T-cell (primary cell): Measurements from ENCODE around the gene DSCAM. TPM values are rescaled to one million over a fixed set of nuclear protein-coding genes. Genes with fewer than 3 reads are reported as not detected.

Source experiments
- ATAC-seq, 4 experiments: fragments of 200-7000 bp in 3 of 4; fragments of 150-1000 bp in 1 of 4; cut with Tn5 transposase; replicated peaks in 1 of 4; 1 replicate in 3 of 4; 2 replicates in 1 of 4; pipeline ENCODE4 v1.10.0; 2021; ENCODE audit warnings: moderate library complexity in 3 of 4, mild to moderate bottlenecking in 2 of 4, moderate number of reproducible peaks in 1 of 4
- CTCF ChIA-PET, 2 donors: fragments of 300-600 bp; sonication (Branson Sonifier 250); formaldehyde crosslinking; loops; one replicate each; lab custom pipeline; 2022; ENCODE audit warnings: antibody characterized with exemption in 2 of 2; lab: Charles Lee
- POLR2A ChIA-PET, 2 donors: fragments of 300-600 bp; sonication (Branson Sonifier 250); formaldehyde crosslinking; loops; one replicate each; lab custom pipeline; 2022; ENCODE audit warnings: antibody characterized with exemption in 2 of 2; lab: Charles Lee
- DNase-seq, 35 experiments: peaks; one replicate each; pipeline versions ENCODE4 v3.0.0 to v3.0.0-alpha.2; 2013 to 2023
- H3K27ac ChIP-seq: one replicate; pipeline ENCODE4 v1.5.1; 2013; ENCODE audit warnings: low read length
- H3K27me3 ChIP-seq, 2 experiments: replicated peaks in 1 of 2; 1 replicate in 1 of 2; 2 replicates in 1 of 2; pipeline versions ENCODE4 v1.6.1 to v1.7.0; 2013; ENCODE audit warnings: low read length in 1 of 2, mixed read lengths in 1 of 2; ENCODE audit not compliant: control insufficient read depth in 2 of 2, insufficient read depth in 2 of 2; ENCODE audit errors: extremely low read depth in 1 of 2
- H3K36me3 ChIP-seq, 2 donors: 1 replicate in 1 of 2; 2 replicates in 1 of 2; pipeline versions ENCODE4 v1.6.1 to v1.7.0; 2013; ENCODE audit warnings: low read length in 1 of 2; ENCODE audit not compliant: control insufficient read depth in 2 of 2, insufficient read depth in 1 of 2; ENCODE audit errors: extremely low read depth in 1 of 2
- H3K4me1 ChIP-seq, 2 experiments: 1 replicate in 1 of 2; 2 replicates in 1 of 2; pipeline versions ENCODE4 v1.6.1 to v1.7.0; 2013; ENCODE audit warnings: low read length in 2 of 2, mixed read lengths in 1 of 2; ENCODE audit not compliant: insufficient read depth in 2 of 2, control insufficient read depth in 1 of 2; ENCODE audit errors: extremely low read depth in 1 of 2
- H3K4me3 ChIP-seq, 2 donors: 1 replicate in 1 of 2; 2 replicates in 1 of 2; pipeline versions ENCODE4 v1.5.1 to v1.7.0; 2013; ENCODE audit warnings: mild to moderate bottlenecking in 2 of 2, low read length in 1 of 2, moderate library complexity in 1 of 2; ENCODE audit not compliant: control insufficient read depth in 1 of 2; ENCODE audit errors: extremely low read depth in 1 of 2
- H3K9me3 ChIP-seq: 2 replicates; pipeline ENCODE4 v1.7.0; 2013
- H3K27ac Mint-ChIP-seq, 2 donors: one replicate each; pipeline ENCODE4 v1.8.0; 2020 to 2021; ENCODE audit warnings: mild to moderate bottlenecking in 2 of 2, mixed read lengths in 2 of 2
- H3K27me3 Mint-ChIP-seq, 2 donors: one replicate each; pipeline ENCODE4 v1.8.0; 2021 to 2022; ENCODE audit warnings: mixed read lengths in 2 of 2
- H3K36me3 Mint-ChIP-seq: one replicate; pipeline ENCODE4 v1.8.0; 2021; ENCODE audit warnings: mixed read lengths
- H3K4me1 Mint-ChIP-seq, 3 donors: one replicate each; pipeline ENCODE4 v1.8.0; 2020 to 2022; ENCODE audit warnings: mixed read lengths in 3 of 3, mild to moderate bottlenecking in 1 of 3
- H3K4me3 Mint-ChIP-seq, 3 donors: one replicate each; pipeline ENCODE4 v1.8.0; 2020 to 2022; ENCODE audit warnings: mild to moderate bottlenecking in 3 of 3, mixed read lengths in 3 of 3, moderate library complexity in 3 of 3
- H3K9me3 Mint-ChIP-seq, 3 donors: one replicate each; pipeline ENCODE4 v1.8.0; 2020 to 2022; ENCODE audit warnings: mixed read lengths in 3 of 3
- WGBS: methylation state at CpG from one replicate; pipeline ENCODE4 v1.1.5; 2013; ENCODE audit warnings: missing lambda C conversion rate; ENCODE audit not compliant: insufficient coverage; 5-methylcytosine and 5-hydroxymethylcytosine counted together
- total RNA-seq, 35 experiments: library from RNA in 6 of 35; stranded (reverse) in 6 of 35; fragments of 120-200 nt in 1 of 35; gene quantifications; one replicate each; pipeline versions ENCODE4 v1.2.1 to v1.2.4 and lab custom pipeline; 2013 to 2026

Gene DSCAM
- total RNA-seq, 5 donors from 2014 or later (not counting 1 experiment from before 2014, with no cell fraction given) = not detected

DNA sequence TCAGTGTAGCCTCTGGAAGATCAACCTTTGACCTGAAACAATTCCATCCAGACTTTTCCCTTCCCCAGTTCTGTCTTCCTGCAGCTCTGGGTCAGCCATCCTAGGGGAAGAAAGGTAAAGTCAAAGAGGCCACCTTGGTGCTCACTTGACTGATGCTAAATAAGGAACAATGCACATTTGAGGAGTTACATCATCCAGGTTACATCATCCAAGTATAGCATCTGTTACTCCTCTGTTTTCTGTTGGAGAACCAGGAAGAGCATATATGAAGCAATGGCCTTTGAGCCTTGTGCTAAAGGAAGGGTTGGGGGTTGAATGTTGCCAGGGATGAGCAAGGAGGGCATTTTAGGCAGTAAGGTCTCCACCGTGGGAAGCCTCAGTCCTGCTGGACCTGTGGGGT is 3.1 kb upstream of the DSCAM start:
- CTCF ChIA-PET = no interaction called here
- no peak for DNase-seq
- Mint-ChIP-seq H3K9me3 (no peaks in the 10 kb centered on the region), H3K27me3 (peaks cover 25 to 32% of the 10 kb centered on the region in 2 donors), H3K27ac (no peak overlapping the region), H3K36me3 (no peaks in the 10 kb centered on the region), H3K4me1 (peaks cover 0 to 7% (median 1%) of the 10 kb centered on the region in 3 donors), H3K4me3 (no peak overlapping the region)
- POLR2A ChIA-PET = no interaction called here
- Histone ChIP-seq H3K4me3 (no peak overlapping the region), H3K36me3 (no peaks in the 10 kb centered on the region), H3K9me3 (no peaks in the 10 kb centered on the region), H3K27ac (no peak overlapping the region), H3K27me3 (peaks cover 2 to 19% of the 10 kb centered on the region in 2 experiments), H3K4me1 (no peaks in the 10 kb centered on the region)
- no peak for ATAC-seq
- WGBS = 75% methylated on average over 1 of the region's 1 CpG

DNA sequence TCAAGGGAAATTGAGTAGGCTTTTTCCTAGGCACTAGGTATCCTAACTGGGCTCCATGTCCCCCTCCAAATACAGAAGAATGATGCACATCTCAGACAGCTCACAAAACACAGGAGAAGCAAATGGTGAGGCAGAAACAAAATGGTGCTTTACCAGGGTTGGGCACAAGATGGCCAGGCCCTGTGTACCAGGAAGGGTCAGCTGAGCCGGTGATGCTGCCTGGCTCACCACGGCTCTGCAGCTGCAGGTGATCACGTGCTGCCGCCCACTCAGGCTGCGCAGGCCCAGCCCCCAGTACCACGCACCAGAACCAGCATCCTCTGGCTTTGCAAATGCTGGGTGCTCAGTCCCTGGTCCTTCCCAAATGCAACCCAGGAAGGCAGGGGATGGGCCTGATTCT is 993 bp upstream of the DSCAM start:
- peaks cover 27 to 33% of the 10 kb centered on the region in 2 donors for H3K27me3 Mint-ChIP-seq
- H3K4me1 Mint-ChIP-seq = peaks cover 0 to 7% (median 1%) of the 10 kb centered on the region in 3 donors
- no peak for DNase-seq
- CTCF ChIA-PET = interaction anchor here in 1 of 2 donors (0.6 kb wide), 1 partner anchor 32 kb away, joined by 3 read pairs; no protein-coding TSS in a partner anchor
- POLR2A ChIA-PET = no interaction called here
- peaks cover 5 to 19% of the 10 kb centered on the region in 2 experiments for H3K27me3 ChIP-seq
- no peaks in the 10 kb centered on the region for H3K36me3 ChIP-seq
- H3K36me3 Mint-ChIP-seq = no peaks in the 10 kb centered on the region
- H3K4me3 ChIP-seq = no peak overlapping the region
- no peak overlapping the region for H3K27ac Mint-ChIP-seq
- no peak overlapping the region for H3K27ac ChIP-seq
- H3K9me3 Mint-ChIP-seq = no peaks in the 10 kb centered on the region
- no peak overlapping the region for H3K4me3 Mint-ChIP-seq
- 86% methylated on average over 6 of the region's 6 CpGs for WGBS
- ATAC-seq = no peak
- H3K4me1 ChIP-seq = no peaks in the 10 kb centered on the region
- H3K9me3 ChIP-seq = no peaks in the 10 kb centered on the region

DNA sequence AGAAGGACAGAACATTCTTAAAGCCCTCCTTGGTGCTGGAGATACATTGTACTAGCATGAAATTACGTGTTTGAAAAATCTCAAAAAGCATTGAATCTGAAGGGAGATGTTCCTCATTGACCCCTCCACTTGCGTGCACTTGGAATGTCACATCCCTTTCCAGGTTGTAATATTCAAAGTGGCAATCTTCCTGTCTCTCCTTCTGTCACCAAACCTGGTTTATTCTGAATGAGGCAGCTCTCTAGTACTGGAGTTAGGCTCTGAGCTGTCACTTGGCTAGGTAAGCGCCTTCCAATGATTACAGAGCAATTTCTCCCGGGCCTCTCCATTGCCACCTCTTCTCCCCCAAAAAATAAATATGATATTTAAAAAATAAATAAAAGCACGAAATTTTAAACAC is 855 bp downstream of the DSCAM start:
- peaks cover 43 to 47% of the 10 kb centered on the region in 2 donors for H3K27me3 Mint-ChIP-seq
- CTCF ChIA-PET = no interaction called here

DNA sequence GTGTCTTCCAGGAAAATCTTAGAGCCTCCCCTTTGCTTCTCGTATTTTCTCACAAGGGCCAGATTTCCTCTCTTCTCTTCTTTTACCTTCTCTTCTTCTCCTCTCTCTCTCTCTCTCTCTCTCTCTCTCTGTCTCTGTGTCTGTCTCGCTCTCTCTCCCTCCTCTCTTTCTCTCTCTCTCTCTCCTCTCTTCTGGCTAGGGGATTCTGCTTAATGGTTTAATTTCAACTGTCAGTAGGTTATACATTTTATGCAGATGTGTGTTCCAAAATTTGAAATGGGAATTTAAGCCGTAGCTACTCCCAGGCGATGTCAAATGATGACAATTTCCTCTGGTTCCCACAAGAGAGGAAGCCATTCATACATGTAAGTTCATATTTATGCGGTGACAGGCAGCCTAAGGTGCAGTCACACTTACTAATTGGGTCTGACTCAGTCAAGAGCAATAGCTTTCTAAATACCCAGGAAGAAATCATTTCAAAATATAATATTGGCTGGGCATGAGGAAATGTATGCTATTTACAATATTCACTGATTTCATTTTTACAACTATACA is 1.4 kb downstream of the DSCAM start:
- 19% methylated on average over 2 of the region's 5 CpGs for WGBS

More for the DNA sequence above, 855 bp downstream of the DSCAM start:
- peaks cover 5 to 29% of the 10 kb centered on the region in 2 experiments for H3K27me3 ChIP-seq
- ATAC-seq = no peak
- no peaks in the 10 kb centered on the region for H3K9me3 ChIP-seq
- POLR2A ChIA-PET = interaction anchor here in 1 of 2 donors (0.7 kb wide), 1 partner anchor 346 kb away, joined by 8 read pairs; no protein-coding TSS in a partner anchor
- WGBS = no CpG with 5 or more reads among the region's 5 CpGs
- H3K4me3 Mint-ChIP-seq = no peak overlapping the region
- H3K36me3 ChIP-seq = no peaks in the 10 kb centered on the region
- peaks cover 0 to 7% (median 4%) of the 10 kb centered on the region in 3 donors for H3K4me1 Mint-ChIP-seq
- H3K27ac Mint-ChIP-seq = no peak overlapping the region
- no peak overlapping the region for H3K27ac ChIP-seq
- no peak for DNase-seq
- no peaks in the 10 kb centered on the region for H3K4me1 ChIP-seq
- no peaks in the 10 kb centered on the region for H3K36me3 Mint-ChIP-seq
- no peak overlapping the region for H3K4me3 ChIP-seq
- no peaks in the 10 kb centered on the region for H3K9me3 Mint-ChIP-seq

DNA sequence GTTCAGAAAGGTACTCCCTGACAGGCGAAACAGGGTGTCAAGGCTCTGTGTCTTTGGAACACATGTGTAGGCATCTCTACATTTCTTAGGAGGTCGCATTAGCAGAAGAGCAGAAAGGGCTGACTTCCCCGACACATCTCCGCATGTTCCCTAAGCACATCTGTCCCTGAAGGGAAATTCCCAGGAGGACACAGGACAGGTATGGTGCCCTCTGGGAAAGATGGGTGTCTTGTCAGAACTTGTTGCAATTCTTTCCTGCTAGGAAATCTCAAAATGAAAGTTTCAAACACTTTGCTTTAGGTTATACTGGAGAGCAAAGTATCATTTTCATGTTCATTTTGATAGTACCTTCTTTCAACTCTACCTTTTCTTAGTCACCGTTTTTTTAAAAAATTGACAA is 2.0 kb downstream of the DSCAM start:
- Histone ChIP-seq H3K4me3 (no peak overlapping the region), H3K36me3 (no peaks in the 10 kb centered on the region), H3K27ac (no peak overlapping the region), H3K9me3 (no peaks in the 10 kb centered on the region), H3K27me3 (peaks cover 5 to 35% of the 10 kb centered on the region in 2 experiments), H3K4me1 (no peaks in the 10 kb centered on the region)
- Mint-ChIP-seq H3K4me1 (peaks cover 0 to 7% (median 5%) of the 10 kb centered on the region in 3 donors), H3K9me3 (no peaks in the 10 kb centered on the region), H3K4me3 (no peak overlapping the region), H3K27ac (no peak overlapping the region), H3K27me3 (peaks cover 53 to 55% of the 10 kb centered on the region in 2 donors), H3K36me3 (no peaks in the 10 kb centered on the region)
- WGBS = 82% methylated on average over 4 of the region's 5 CpGs
- POLR2A ChIA-PET = no interaction called here
- ATAC-seq (no peak), DNase-seq (no peak)
- CTCF ChIA-PET = no interaction called here

More for the DNA sequence above, 1.4 kb downstream of the DSCAM start:
- Histone ChIP-seq H3K27me3 (peaks cover 5 to 35% of the 10 kb centered on the region in 2 experiments), H3K4me1 (no peaks in the 10 kb centered on the region), H3K9me3 (no peaks in the 10 kb centered on the region), H3K27ac (no peak overlapping the region), H3K4me3 (no peak overlapping the region), H3K36me3 (no peaks in the 10 kb centered on the region)
- Mint-ChIP-seq H3K36me3 (no peaks in the 10 kb centered on the region), H3K4me1 (peaks cover 0 to 7% (median 5%) of the 10 kb centered on the region in 3 donors), H3K27me3 (peaks cover 47 to 53% of the 10 kb centered on the region in 2 donors), H3K27ac (no peak overlapping the region), H3K4me3 (no peak overlapping the region), H3K9me3 (no peaks in the 10 kb centered on the region)
- CTCF ChIA-PET = no interaction called here
- POLR2A ChIA-PET = interaction anchor here in 1 of 2 donors (0.7 kb wide), 1 partner anchor 345 kb away, joined by 8 read pairs; no protein-coding TSS in a partner anchor
- no peak for DNase-seq
- no peak for ATAC-seq

DNA sequence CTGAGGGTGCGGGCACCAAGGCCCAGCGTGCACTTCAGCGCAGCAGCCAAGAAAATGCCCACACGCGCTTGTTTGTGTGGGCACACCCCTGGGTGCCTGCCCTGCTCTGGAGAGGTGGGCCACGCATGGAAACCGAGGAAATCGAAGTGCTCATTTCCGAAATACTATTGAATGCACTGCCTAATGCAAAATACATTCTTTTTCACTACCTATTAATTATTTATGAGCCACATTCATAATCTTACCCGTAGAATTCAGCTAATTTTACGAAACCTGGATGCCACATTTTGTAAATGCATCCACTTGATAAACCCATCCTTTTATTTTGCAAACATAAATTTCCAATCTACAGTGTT is 4.8 kb downstream of the DSCAM start:
- Mint-ChIP-seq H3K9me3 (no peaks in the 10 kb centered on the region), H3K27me3 (peaks cover 41 to 47% of the 10 kb centered on the region in 2 donors), H3K4me3 (no peak overlapping the region), H3K36me3 (no peaks in the 10 kb centered on the region), H3K4me1 (peaks cover 0 to 7% (median 4%) of the 10 kb centered on the region in 3 donors), H3K27ac (no peak overlapping the region)
- WGBS = 48% methylated on average over 11 of the region's 11 CpGs
- H3K27me3 ChIP-seq = peaks cover 3 to 20% of the 10 kb centered on the region in 2 experiments
- CTCF ChIA-PET = no interaction called here
- DNase-seq = no peak
- no peaks in the 10 kb centered on the region for H3K9me3 ChIP-seq
- no peak overlapping the region for H3K4me3 ChIP-seq
- no peaks in the 10 kb centered on the region for H3K4me1 ChIP-seq
- no peak for ATAC-seq
- POLR2A ChIA-PET = no interaction called here
- no peak overlapping the region for H3K27ac ChIP-seq
- no peaks in the 10 kb centered on the region for H3K36me3 ChIP-seq
